NCI-H1105 (cell line): ENCODE measurements around the gene IGF2BP2.

Experiments used
- DNase-seq: peaks from one replicate; lab custom pipeline; 2025; lab: John Stamatoyannopoulos, UW

IGF2BP2 gene

DNA sequence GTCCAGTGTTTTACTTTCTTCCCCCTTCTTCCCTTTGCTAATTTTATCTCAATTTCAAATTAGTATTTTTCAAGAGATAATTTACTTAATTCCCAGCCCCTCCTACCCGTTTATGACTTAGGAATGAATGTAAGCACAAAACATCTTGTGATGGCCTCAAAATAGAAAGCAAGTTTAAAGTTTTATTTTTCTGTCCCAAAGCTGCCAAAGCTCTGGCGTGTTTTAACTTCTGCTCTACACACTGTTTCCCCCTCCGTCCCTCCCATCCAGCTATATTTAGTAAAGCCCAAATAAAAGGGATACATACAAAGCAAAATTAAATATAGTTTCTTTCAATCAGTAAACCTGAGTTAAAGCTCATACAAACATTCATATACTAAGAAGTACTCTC, 59.9 kb downstream of the IGF2BP2 start:
- no peak for DNase-seq

DNA sequence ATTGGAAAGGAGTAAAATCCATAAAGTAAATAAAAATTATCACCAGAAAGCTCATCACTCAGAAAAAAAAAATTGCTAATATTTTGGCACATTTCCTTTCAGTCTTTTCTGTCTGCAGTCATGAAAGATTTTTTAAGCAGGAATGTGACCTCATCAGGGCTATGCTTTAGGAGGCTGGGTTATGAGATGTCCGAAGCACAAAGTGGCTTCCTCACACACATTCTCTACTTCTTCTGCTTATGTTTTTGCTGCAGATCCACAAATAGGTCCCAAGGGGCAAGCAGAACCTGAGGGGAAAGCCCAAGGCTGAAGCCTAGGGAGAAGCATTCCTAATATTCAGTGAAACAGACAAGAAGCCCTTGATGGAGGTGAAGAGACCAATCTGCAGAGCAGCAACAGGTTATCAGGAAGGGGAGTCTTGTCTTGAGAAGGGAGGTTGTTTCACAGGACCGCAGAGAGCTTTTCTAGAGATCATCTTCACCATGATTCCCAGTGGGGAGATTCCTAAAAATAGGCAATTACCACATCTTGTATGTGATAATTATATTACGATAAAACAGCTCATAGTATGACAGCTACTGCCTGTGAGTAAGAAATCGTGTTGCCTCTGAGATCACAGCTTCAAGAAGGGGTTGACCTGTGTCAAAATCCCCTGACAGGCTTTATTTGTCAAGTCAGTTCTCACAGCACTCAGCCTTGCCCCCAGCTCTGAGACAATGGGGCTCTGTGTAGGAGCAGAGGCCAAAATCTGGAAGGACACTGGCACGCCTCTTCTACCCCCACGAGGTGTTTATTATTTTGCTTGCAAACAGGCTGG, 60.5 kb downstream of the IGF2BP2 start:
- no peak for DNase-seq

DNA sequence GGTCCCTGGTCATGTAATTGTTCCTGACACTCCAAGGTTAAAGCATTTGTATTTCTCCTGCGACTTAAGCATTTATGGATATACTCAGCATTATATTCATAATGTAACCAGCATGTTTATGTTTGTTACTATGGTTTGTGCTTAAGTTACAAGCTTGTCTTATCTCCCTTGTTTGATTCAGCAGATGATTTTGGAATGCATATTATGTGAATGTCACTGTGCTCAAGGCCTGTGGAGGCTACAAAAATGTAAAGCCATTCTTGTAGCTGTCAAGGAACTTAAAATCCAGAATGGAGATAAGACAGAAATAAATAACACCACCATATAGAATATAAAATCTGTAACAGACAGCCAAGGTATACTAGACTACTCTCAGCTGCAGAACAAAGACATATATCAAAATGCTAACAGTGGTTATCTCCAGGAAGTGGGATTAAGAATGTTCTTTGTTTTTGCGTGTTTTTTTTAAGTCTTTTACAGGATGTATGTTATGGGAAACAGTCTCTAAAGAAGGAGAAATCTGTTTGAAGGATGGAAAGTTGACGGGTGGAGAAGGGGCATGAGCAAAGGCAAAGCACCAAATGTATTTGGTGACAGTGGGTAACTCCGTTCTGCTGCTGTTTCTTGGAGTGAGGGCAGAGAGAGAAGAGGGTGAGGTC, 61.4 kb downstream of the IGF2BP2 start:
- DNase-seq = no peak

DNA sequence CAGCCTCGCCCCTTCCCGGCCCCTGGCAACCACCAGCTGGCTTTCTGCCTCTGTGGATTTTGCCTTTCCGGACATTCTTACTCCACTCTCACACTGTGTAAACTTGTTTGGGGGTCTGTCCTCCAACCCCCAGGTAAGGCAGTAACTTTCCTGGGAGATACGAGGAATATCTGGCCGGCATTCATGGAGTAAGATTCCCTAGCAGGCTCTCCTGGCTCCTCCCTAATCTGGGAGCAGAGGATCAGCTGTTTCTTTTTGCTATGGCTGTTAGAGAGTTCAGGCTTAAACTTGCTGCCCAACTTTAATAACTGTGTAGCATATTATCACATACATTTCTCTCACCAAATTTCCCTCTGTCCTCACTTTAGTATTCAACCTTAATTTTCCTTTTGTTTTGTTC, 64.3 kb downstream of the IGF2BP2 start:
- DNase-seq = no peak

DNA sequence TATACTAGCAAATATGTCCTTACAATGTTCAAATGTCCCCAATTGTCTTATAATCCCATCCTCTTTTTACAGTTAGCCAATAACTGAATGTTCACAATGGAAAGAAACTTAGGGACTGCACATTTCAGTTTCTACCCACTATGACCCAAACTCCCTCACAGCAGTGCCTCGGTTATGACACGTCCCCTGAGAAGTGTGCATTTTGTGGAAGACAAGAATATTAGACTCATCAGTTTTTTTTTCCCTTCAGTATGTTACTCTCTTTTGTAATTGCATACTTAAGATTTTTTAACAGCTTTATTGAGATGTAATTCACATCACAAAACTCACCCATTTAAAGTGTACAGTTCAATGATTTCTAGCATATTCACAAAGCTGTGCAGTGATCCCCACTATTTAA, 64.8 kb downstream of the IGF2BP2 start:
- DNase-seq = no peak

DNA sequence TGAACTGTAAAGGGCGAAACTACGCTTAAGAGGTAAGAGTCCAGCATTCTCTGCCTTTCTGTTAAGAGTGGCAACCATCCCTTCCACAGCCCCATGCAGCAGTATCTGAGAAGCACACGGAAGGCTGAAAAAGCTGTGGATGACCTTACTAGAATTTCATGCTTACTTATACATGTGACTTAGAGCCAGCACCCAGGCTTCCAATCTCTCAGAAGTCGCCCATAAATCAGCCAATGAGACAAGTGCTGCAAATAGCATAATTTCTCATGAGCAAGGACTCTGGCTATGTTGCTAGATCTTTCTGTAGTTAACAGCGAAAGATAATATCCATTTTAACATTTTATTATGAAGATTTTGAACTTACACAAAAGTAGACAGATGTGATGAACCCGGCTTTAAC, 65.3 kb downstream of the IGF2BP2 start:
- no peak for DNase-seq

DNA sequence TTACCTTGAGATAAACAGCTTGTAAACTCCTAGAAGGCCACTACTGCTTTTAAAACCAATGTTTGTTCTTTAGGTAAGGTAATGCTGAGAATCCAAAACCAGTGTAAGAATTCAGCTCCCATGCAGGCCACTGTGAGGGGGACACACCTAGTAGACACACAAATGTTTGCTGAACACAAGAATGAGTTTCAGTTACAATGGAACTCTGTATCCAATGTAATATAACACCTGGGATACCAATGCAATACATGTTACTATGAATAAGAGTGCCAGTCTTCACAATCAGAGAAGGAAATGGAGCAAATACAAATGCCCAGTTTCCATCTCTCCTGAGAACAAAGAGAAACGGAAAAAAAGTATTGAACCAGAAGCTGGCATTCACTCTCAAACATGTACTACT, 65.9 kb downstream of the IGF2BP2 start:
- no peak for DNase-seq

DNA sequence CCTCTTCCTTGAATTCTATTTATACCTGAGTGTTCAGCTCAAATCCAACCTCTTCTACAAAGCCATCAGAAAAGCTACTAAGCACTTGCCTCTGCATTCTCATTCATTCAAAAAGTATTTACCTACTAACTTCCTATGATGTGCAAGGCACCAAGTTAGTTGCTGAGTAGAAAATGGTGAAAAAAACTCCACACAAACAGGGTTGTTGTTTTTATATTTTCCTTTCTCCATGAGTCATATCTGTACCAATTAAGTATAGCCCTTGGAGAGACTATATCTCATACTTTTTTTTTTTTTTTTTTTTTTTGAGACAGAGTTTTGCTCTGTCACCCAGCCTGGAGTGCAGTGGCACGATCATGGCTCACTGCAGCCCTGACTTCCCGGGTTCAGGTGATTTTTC, 67.7 kb downstream of the IGF2BP2 start:
- DNase-seq = no peak

DNA sequence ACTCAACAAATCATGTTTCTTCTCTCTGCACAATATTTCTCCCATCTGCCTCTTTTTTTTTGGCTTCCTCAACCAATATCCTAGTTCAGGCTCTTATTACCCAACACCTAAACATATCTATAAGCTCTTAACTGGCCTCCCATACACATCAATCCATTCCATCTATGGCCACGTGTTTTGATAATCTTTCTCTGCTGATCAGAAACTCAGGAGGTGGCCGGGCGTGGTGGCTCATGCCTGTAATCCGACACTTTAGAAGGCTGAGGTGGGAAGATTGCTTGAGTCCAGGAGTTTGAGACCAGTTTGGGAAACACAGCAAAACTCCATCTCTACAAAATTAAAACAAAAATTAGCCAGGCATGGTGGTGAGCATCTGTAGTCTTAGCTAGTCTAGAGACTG, 68.4 kb downstream of the IGF2BP2 start:
- DNase-seq = no peak

DNA sequence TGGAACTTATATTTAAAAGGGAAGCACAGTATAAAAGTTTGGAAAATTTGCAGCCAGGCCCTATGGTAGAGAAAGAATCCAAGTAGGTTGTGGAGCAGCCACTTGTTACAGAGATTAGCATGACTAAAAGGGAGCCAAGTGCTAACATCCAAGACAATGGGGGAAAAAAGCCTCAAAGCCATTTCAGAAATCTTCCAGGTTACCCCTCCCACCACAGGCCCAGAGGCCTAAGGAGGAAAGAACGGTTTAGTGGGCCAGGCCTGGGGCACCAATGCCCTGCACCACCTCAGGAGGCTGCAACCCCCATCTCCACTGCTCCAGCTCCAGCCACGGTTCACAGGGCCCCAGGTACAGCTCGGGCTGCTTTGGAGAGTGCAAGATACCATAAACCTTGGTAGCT, 69.9 kb downstream of the IGF2BP2 start:
- no peak for DNase-seq

DNA sequence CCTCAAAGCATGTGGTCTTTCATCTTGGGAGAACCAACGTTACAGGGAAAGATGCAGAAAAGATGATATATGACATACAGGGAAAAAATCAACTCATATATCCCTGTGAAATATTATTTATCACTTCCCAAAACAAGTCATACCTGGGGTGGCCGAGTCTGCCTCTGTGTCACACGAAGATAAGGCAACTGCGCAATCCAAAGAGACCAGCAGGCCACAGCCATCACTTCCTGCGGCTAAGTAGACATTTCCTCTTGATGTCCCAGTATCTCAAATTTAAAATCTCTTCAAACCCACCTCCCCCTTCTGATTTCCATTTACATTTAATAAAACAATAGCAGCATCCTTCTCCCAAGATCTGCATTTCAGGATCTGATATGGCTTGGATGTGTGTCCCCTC, 71.5 kb downstream of the IGF2BP2 start:
- no peak for DNase-seq

DNA sequence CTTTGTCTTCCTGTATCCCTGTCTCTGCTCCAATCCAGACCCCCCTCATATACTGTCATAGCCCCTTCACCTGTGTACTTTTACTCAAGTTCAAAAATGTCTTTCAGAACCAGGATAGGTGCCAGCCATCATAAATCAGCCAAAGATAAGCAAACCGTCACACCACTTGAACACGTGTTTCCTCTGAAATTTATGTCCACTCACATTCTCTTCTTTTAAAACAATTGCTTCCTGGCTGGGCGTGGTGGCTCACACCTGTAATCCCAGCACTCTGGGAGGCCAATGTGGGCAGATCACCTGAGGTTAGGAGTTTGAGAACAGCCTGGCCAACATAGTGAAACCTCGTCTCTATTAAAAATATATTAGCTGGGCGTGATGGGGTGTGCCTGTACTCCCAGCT, 74.1 kb downstream of the IGF2BP2 start:
- no peak for DNase-seq

DNA sequence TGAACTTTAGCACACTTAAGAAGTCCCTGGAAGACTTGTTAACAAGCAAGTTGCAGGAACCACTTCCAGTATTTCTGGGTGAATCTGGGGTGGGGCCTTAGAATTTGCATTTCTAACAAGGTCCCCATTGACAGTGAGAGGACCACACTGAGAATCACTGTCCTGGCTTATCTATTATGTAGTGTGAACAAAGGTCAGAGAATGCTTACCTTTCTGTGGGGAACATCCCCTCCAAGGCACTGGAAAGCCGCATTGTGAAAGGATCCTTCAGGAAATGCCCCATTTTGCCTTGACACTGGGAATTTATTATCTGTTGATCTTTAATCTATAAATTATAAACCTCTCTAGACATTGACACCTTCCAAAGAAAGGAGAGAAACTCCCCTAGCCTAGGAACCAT, 74.8 kb downstream of the IGF2BP2 start:
- DNase-seq = no peak

DNA sequence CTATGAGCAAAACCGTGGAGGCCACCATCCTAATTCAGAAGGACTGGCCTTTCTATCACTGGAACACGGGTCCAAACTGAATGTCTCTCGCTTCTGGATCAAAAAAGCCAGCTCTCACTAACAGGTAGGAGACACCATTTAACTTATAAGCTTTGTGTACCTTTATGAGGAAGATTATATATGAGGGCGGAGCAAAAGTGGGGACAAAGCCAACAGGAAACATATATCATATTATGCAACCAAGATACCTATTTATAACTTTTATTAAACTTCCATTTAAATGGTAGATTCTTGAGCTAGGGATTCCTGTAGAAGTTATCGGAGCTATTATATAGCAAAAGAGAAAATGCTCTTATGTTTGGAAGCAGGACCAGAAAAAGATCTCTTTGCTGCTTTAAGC, 78.4 kb downstream of the IGF2BP2 start:
- no peak for DNase-seq

DNA sequence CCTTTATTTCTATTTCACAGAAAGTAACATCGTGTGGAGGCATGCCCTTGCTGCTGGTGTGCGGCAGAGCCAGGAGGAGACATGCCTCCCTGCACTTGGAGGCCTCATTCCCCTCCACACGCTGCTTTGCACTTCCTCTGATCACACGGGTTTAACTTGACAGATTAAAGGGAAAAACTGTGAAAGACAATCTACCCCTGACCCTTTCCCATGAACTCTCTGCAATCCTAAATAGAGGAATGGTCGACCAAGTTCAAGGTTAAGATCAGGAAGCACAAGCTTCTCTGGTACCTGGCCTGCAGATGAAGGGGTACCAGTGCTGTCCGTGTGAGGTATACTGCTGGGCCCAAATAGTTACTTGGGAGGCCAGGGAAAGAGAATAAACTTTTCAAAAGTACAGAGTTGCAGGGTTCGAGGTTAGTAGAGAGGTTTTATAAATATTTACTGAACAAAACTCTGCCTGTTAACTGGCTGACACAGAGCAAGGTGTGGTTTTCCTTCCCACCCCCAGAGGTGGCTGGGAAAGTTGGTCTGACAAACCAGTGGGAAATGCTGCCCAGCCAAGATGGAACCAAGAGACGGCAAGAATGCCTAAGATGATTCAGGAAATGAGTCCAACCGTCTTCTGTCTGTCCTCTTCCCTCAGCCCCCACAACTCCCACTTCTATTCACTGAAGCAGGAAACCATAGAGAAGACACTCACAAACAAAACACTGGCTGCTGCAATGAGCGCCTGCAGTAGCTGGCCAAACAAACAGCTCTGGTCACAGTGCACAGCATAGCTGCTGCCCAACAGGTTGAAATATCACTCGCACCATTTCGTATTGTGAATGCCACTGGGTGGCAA, 79.6 kb downstream of the IGF2BP2 start:
- DNase-seq = no peak

DNA sequence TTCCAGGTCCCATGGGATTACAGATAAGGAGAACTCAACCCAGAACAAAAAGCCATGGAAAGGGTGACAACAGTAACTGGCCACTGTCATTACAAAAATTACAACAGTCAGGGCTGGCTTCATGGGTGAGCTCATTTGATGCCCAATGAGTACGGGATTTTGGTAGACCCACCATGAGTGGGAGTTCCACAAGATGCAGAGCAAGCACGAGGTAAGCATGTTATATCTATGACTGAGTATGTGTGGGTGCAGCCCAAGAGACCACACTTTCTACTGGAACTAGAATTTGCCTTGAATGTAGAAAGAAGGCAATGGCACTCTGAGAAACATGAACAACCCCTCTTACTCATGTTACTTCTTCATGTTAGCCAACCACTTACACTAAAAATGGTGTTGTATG, 83.3 kb downstream of the IGF2BP2 start:
- DNase-seq = no peak

DNA sequence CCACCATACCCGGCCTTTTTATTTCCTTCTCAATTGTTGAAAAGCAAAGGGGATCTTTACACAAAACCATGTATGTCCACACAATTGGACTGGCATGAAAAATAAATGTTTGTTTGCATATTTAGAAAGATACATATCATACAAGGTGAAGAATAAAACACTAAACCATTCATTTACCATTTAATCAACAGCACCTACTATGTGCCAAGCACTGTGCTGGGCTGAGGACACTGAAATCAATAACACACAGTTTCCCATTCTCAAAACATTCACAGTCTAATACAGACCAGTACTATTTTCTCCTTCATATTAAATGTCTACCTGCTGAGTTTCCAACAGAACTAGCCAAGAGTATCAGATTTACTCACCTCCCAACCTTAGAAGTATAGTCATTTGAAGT, 84.7 kb downstream of the IGF2BP2 start:
- no peak for DNase-seq

DNA sequence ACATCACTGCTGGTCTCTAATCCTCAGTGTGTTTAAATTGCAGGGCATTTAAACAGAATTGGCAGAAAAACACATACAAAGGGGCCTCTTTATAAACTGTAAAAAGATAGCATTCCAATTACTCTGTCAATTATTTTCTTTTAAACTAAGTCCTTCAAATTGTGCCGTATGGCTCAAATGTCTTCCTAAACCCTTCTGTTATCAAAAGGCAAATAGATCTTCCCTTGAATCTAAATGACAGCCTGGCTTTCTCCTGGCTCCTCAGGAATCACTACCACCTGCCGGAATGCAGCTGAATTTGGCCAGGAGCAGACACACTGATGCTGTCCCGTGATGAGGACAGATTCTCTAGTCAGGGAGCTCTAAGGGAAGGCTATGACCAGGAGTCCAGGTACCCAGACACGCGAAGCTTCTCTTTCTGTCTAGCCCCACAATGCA, 85.6 kb downstream of the IGF2BP2 start:
- DNase-seq = no peak

DNA sequence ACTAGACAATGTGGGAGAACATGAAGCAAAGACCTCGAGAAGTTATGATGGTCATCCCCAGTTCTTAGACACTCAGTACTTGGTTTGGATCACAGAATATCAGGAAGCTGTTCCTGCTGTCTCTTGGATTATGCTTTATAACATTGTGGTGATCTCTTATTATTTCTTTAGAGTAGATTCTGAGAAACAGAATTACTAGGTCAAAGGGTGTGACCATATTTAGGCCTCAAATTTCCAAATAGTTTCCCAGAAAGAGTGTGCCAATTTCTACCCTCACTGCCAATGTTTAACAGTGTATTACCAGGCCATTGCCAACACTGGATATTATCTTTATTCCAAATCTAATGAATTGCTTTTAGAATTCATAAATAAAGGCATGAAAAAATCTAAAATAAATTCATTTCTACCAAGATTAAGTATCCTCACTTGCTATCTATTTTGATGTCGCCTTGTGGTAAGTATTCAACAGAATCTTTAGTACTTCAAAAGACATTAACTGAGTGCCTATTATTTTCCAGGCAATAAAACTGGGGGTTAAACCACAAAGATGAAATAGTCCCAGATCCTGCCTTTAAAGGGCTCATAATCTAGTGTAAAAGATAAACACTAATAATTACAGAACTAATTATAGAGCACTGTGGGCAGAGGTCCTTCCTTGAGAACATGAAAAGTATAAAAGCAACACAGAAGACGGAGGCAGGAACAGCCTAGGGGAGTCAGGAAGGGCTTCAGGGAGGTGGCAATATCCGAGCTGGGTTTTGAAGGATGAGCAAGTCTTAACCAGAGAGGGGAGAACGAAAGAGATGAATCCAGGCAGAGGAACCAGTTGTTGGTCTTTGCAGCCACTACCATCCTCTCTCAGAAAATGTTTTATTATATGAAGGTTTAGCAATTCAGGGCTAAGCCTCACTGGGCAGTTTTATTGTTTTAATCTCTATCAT, 86.8 kb downstream of the IGF2BP2 start:
- no peak for DNase-seq

DNA sequence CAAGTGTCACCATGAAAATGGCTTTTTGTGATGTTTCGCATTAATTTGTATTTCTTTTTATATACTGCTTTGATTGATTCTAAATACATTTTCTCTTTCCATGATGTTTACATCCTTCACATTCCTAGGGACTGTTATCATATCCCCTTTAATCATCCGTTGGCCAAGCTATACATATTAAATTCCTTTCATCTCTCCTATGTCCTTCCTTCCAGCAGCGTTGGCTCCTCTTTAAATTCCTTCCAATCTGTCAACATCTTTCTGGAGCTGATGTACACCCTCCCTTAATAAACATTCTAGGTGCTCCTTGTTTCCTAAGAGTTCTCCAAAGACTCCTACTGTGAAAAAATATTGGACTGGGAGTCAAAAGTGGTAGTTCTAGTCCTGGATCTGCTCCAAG, 87.8 kb downstream of the IGF2BP2 start:
- DNase-seq = no peak

DNA sequence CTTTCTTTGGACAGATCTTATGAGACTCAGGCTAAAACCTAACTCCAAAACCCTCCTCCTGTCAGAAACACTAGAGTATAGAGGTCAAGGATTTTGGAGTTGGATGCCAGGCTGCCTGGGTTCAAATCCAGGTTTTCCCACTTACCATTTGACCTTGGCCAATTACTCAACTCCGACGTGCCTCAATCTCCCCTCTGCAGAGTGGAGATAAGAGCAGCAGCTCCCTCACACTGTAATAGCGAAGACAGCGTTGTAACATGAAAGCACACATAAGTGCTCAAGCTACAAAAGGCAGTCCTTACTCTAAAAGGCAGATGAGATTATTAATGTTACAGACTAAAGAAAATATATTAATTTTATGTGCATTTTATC, 90.1 kb downstream of the IGF2BP2 start:
- DNase-seq = no peak
